ENCODE results near the gene DR1. TPM values are rescaled to one million over a fixed set of nuclear protein-coding genes. Genes with fewer than 3 reads are reported as not detected.
A peak's percentile ranks its signal among the peaks of the same experiment; 100 is the strongest.

DR1 gene
- total RNA-seq (10 to 100 TPM; 32.6 to 47.1 TPM), polyA plus RNA-seq (ENCODE audit: insufficient read length in 2 of 2) (10 to 100 TPM; 45.8 to 61.9 TPM)
- long read RNA-seq, donor 1, full-length matches to known transcripts = 19 of 24 reads
- long read RNA-seq, donor 1, partial matches to known transcripts = 5 of 24 reads
- long read RNA-seq, donor 1, other reads (novel, unspliced or antisense) = 0 of 24 reads
- long read RNA-seq, donor 2, full-length matches to known transcripts = 14 of 19 reads
- long read RNA-seq, donor 2, partial matches to known transcripts = 5 of 19 reads
- long read RNA-seq, donor 2, other reads (novel, unspliced or antisense) = 0 of 19 reads
- long read RNA-seq, donor 3, full-length matches to known transcripts = 12 of 12 reads
- long read RNA-seq, donor 3, partial matches to known transcripts = 0 of 12 reads
- long read RNA-seq, donor 3, other reads (novel, unspliced or antisense) = 0 of 12 reads
- long read RNA-seq, donor 4, full-length matches to known transcripts = 25 of 40 reads
- long read RNA-seq, donor 4, partial matches to known transcripts = 15 of 40 reads
- long read RNA-seq, donor 4, other reads (novel, unspliced or antisense) = 0 of 40 reads

DNA sequence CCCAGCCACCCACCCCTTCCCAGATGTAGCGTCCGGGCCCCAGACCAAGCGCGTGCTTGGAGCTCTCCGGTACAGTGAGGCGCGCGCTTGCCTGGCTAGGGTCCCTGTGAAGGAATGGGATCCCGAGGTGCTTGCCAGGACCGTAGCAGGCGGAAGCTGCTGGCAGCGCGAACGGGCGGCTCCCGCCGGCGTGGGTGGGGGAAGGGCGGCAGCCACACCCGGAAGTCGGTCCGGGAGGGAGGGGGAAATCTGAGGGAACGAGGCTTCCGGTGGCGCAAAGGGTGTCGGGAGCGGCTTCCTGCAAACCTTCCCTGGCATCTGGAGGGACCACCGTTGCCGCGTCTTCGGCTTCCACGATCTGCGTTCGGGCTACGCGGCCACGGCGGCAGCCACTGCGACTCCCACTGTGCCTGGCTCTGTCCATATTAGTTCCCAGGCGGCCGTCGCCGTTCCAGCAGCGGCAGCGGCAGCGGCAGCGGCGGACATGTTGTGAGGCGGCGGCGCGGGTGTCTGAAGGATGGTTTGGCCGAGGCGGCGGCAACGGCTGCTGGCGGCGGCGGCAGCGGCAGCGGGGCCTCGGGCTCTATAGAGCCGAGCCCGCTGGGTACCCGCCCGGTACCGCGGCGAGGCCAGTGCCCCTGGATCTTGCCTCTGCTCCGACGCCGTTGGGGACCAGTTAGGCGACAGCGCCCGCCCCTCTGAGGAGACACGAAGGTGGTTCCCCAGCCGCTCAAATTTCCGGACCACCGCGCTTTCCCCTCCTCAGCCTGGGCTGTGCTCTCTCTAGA, at the start of gene DR1:
TSS of gene DR1 (plus strand) at position 275 of the 788 bp plus-strand sequence. CDS start 739 bp downstream, outside the sequence.
- peak within 1 kb of the TSS; percentile 94 for H3K27ac ChIP-seq (ENCODE audit: low read depth, low read length)
- DNase-seq (ENCODE audit: low read depth in 4 of 6, low spot score in 6 of 6) = peak; percentile 86 to 98 (median 88)
- no peaks in the 10 kb centered on the region for H3K4me1 ChIP-seq (ENCODE audit: control insufficient read depth, insufficient read depth, low read length)
- H3K36me3 ChIP-seq (ENCODE audit: control insufficient read depth, insufficient read depth, low read length) = no peaks in the 10 kb centered on the region
- H3K4me3 ChIP-seq (ENCODE audit: low read depth, low read length) = peak within 1 kb of the TSS; percentile 81
- H3K9me3 ChIP-seq (ENCODE audit: control insufficient read depth, insufficient read depth, low read length) = no peaks in the 10 kb centered on the region
- no peaks in the 10 kb centered on the region for H3K27me3 ChIP-seq (ENCODE audit: control insufficient read depth, insufficient read depth, low read length)
- under 1% methylated on average over 80 of the region's 80 CpGs for WGBS (ENCODE audit: insufficient coverage)

DNA sequence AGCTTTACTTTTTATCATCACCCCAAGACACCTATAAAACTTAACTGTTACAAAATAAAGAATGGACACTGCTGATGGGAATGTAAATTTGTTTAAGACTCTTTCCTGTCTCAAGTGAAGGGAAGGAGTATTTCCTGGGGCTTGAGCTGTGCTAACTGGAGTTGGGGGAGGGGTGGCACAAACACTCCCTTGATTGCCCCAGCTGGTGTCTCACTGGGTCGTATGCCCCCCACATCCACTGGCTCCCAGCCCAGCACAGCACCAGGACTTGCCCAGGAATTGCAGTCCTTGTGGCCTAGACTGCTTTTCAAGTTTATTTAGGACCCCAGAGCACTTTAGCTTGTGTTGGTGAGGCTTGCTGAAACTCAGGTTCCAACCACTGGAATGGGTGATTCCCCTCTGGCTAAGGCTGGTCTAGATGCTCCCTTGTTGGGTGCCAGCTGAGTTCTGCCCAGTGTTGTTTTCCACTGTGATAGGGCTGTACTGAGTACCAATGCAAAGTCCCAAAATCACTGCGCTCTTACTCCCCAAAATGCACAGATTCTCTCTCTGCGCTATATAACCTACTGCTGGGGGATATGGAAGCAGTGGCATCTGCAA, 49.1 kb upstream of the DR1 start:
- WGBS (ENCODE audit: insufficient coverage) = 100% methylated on average over 2 of the region's 3 CpGs
- Histone ChIP-seq H3K27me3 (ENCODE audit: control insufficient read depth, insufficient read depth, low read length) (no peaks in the 10 kb centered on the region), H3K4me1 (ENCODE audit: control insufficient read depth, insufficient read depth, low read length) (no peaks in the 10 kb centered on the region), H3K4me3 (ENCODE audit: low read depth, low read length) (no peak overlapping the region), H3K9me3 (ENCODE audit: control insufficient read depth, insufficient read depth, low read length) (no peaks in the 10 kb centered on the region), H3K36me3 (ENCODE audit: control insufficient read depth, insufficient read depth, low read length) (no peaks in the 10 kb centered on the region), H3K27ac (ENCODE audit: low read depth, low read length) (no peak overlapping the region)
- peak in 2 of 6 donors; percentile 17 to 24 for DNase-seq (ENCODE audit: low read depth in 4 of 6, low spot score in 6 of 6)

- Histone ChIP-seq H3K27ac (ENCODE audit: low read depth, low read length) (no peak overlapping the region), H3K4me1 (ENCODE audit: control insufficient read depth, insufficient read depth, low read length) (no peaks in the 10 kb centered on the region), H3K27me3 (ENCODE audit: control insufficient read depth, insufficient read depth, low read length) (no peaks in the 10 kb centered on the region), H3K36me3 (ENCODE audit: control insufficient read depth, insufficient read depth, low read length) (no peaks in the 10 kb centered on the region), H3K9me3 (ENCODE audit: control insufficient read depth, insufficient read depth, low read length) (no peaks in the 10 kb centered on the region), H3K4me3 (ENCODE audit: low read depth, low read length) (no peak overlapping the region)
- peak in 1 of 6 donors; percentile 3 for DNase-seq (ENCODE audit: low read depth in 4 of 6, low spot score in 6 of 6)
- no CpG with 5 or more reads among the region's 1 CpG for WGBS (ENCODE audit: insufficient coverage)
Measured at GRCh38 chr1:93301131-93301530, 44.6 kb upstream of the DR1 start.

- no peak overlapping the region for H3K4me3 ChIP-seq (ENCODE audit: low read depth, low read length)
- no peaks in the 10 kb centered on the region for H3K9me3 ChIP-seq (ENCODE audit: control insufficient read depth, insufficient read depth, low read length)
- no peaks in the 10 kb centered on the region for H3K36me3 ChIP-seq (ENCODE audit: control insufficient read depth, insufficient read depth, low read length)
- no peaks in the 10 kb centered on the region for H3K27me3 ChIP-seq (ENCODE audit: control insufficient read depth, insufficient read depth, low read length)
- no peaks in the 10 kb centered on the region for H3K4me1 ChIP-seq (ENCODE audit: control insufficient read depth, insufficient read depth, low read length)
- DNase-seq (ENCODE audit: low read depth in 4 of 6, low spot score in 6 of 6) = no peak
- H3K27ac ChIP-seq (ENCODE audit: low read depth, low read length) = no peak overlapping the region
- WGBS (ENCODE audit: insufficient coverage) = 100% methylated on average over 3 of the region's 5 CpGs
Measured at GRCh38 chr1:93302078-93302477, 43.6 kb upstream of the DR1 start.

DNA sequence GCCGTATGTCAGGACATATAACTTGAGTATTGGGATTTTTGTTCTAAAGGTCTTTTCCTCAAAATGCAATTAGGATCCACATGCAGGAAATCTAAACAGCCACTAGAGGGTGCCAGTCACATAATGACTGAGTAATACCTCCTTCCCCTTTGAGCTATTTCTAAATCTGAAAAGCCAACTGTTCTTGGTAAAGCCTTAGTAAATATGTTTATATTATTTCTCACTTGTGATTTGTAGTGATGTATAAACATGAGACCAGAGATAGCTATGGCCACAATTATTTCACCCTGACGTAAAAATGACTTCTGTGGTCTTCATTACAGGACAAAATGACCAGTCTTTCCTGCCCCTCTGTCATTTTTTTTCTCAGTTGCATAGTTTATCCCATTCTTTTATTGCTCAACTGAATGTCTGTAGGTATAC, 41.0 kb upstream of the DR1 start:
- H3K27ac ChIP-seq (ENCODE audit: low read depth, low read length) = no peak overlapping the region
- no peaks in the 10 kb centered on the region for H3K36me3 ChIP-seq (ENCODE audit: control insufficient read depth, insufficient read depth, low read length)
- peak in 5 of 6 donors; percentile 7 to 80 (median 45) for DNase-seq (ENCODE audit: low read depth in 4 of 6, low spot score in 6 of 6)
- H3K4me3 ChIP-seq (ENCODE audit: low read depth, low read length) = no peak overlapping the region
- no peaks in the 10 kb centered on the region for H3K4me1 ChIP-seq (ENCODE audit: control insufficient read depth, insufficient read depth, low read length)
- H3K9me3 ChIP-seq (ENCODE audit: control insufficient read depth, insufficient read depth, low read length) = no peaks in the 10 kb centered on the region
- WGBS (ENCODE audit: insufficient coverage) = 67% methylated on average over 1 of the region's 2 CpGs
- H3K27me3 ChIP-seq (ENCODE audit: control insufficient read depth, insufficient read depth, low read length) = no peaks in the 10 kb centered on the region

GRCh38 chr1:93306920-93307319, 38.8 kb upstream of the DR1 start:
- no peak for DNase-seq (ENCODE audit: low read depth in 4 of 6, low spot score in 6 of 6)
- no peaks in the 10 kb centered on the region for H3K9me3 ChIP-seq (ENCODE audit: control insufficient read depth, insufficient read depth, low read length)
- H3K36me3 ChIP-seq (ENCODE audit: control insufficient read depth, insufficient read depth, low read length) = no peaks in the 10 kb centered on the region
- no peaks in the 10 kb centered on the region for H3K4me1 ChIP-seq (ENCODE audit: control insufficient read depth, insufficient read depth, low read length)
- H3K27me3 ChIP-seq (ENCODE audit: control insufficient read depth, insufficient read depth, low read length) = no peaks in the 10 kb centered on the region
- no peak overlapping the region for H3K27ac ChIP-seq (ENCODE audit: low read depth, low read length)
- H3K4me3 ChIP-seq (ENCODE audit: low read depth, low read length) = no peak overlapping the region

DNA sequence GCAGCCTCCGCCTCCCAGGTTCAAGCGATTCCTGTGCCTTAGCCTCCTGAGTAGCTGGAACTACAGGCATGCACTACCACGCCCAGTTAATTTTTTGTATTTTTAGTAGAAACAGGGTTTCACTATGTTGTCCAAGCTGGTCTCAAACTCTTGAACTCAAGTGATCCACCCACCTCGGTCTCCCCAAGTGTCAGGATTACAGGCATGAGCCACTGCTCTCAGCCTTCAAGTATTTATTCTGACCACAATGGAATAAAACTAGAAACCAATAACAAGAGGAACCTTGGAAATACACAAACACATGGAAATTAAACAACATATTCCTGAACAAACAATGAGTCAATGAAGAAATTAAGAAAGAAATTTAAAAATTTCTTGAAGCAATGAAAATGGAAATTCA, 32.7 kb upstream of the DR1 start:
- H3K4me3 ChIP-seq (ENCODE audit: low read depth, low read length) = no peak overlapping the region

DNA sequence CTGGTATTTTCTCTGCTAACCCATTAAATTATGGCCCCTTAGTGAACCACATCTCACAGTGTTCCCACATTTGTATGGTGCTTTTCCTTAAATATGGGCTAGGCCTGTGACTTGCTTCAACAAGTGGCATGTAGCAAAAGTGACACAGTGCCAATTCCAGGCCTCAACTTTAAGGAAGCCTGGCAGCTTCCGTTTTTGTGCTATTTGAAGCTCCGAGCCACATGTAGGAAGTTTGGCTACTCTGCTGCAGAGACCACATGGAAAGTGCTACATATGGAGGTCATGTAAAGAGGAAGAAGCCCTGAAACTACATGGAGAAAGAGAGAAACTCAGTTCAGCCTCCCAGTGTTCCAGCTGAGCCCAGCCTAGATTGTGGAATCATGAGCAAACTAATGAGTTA, 28.5 kb upstream of the DR1 start:
- DNase-seq (ENCODE audit: low read depth in 4 of 6, low spot score in 6 of 6) = peak in 1 of 6 donors; percentile 8
- WGBS (ENCODE audit: insufficient coverage) = 78% methylated on average over 2 of the region's 2 CpGs

More for the DNA sequence above, 32.7 kb upstream of the DR1 start:
- Histone ChIP-seq H3K27ac (ENCODE audit: low read depth, low read length) (no peak overlapping the region), H3K36me3 (ENCODE audit: control insufficient read depth, insufficient read depth, low read length) (no peaks in the 10 kb centered on the region), H3K27me3 (ENCODE audit: control insufficient read depth, insufficient read depth, low read length) (no peaks in the 10 kb centered on the region), H3K9me3 (ENCODE audit: control insufficient read depth, insufficient read depth, low read length) (no peaks in the 10 kb centered on the region), H3K4me1 (ENCODE audit: control insufficient read depth, insufficient read depth, low read length) (no peaks in the 10 kb centered on the region)
- DNase-seq (ENCODE audit: low read depth in 4 of 6, low spot score in 6 of 6) = no peak
- 100% methylated on average over 2 of the region's 4 CpGs for WGBS (ENCODE audit: insufficient coverage)

GRCh38 chr1:93317943-93318342, 27.8 kb upstream of the DR1 start:
- 100% methylated on average over 1 of the region's 2 CpGs for WGBS (ENCODE audit: insufficient coverage)

More for the DNA sequence above, 28.5 kb upstream of the DR1 start:
- Histone ChIP-seq H3K36me3 (ENCODE audit: control insufficient read depth, insufficient read depth, low read length) (no peaks in the 10 kb centered on the region), H3K9me3 (ENCODE audit: control insufficient read depth, insufficient read depth, low read length) (no peaks in the 10 kb centered on the region), H3K4me1 (ENCODE audit: control insufficient read depth, insufficient read depth, low read length) (no peaks in the 10 kb centered on the region), H3K4me3 (ENCODE audit: low read depth, low read length) (no peak overlapping the region), H3K27me3 (ENCODE audit: control insufficient read depth, insufficient read depth, low read length) (no peaks in the 10 kb centered on the region), H3K27ac (ENCODE audit: low read depth, low read length) (no peak overlapping the region)

More at GRCh38 chr1:93317943-93318342, 27.8 kb upstream of the DR1 start:
- H3K4me1 ChIP-seq (ENCODE audit: control insufficient read depth, insufficient read depth, low read length) = no peaks in the 10 kb centered on the region
- DNase-seq (ENCODE audit: low read depth in 4 of 6, low spot score in 6 of 6) = no peak
- no peak overlapping the region for H3K27ac ChIP-seq (ENCODE audit: low read depth, low read length)
- H3K27me3 ChIP-seq (ENCODE audit: control insufficient read depth, insufficient read depth, low read length) = no peaks in the 10 kb centered on the region
- no peaks in the 10 kb centered on the region for H3K36me3 ChIP-seq (ENCODE audit: control insufficient read depth, insufficient read depth, low read length)
- no peak overlapping the region for H3K4me3 ChIP-seq (ENCODE audit: low read depth, low read length)
- no peaks in the 10 kb centered on the region for H3K9me3 ChIP-seq (ENCODE audit: control insufficient read depth, insufficient read depth, low read length)
